Fibroblast of pulmonary artery (primary cell): ENCODE measurements around the gene DNMT3A.

Experiments used
- DNase-seq: peaks from one replicate; pipeline ENCODE4 v3.0.0-alpha.2; 2010; ENCODE audit warnings: low read depth
- H3K4me3 ChIP-seq: replicated peaks from 2 replicates; pipeline ENCODE4 v1.5.1; 2011; ENCODE audit warnings: low read depth, mild to moderate bottlenecking, control low read depth, low read length, moderate library complexity
- CTCF ChIP-seq: IDR thresholded peaks from 2 replicates; pipeline ENCODE4 v1.5.1; 2011; ENCODE audit warnings: mild to moderate bottlenecking, control low read depth, low read length, inconsistent platforms; ENCODE audit errors: missing control alignments

Gene DNMT3A

GRCh38 chr2:25377822-25378421 lies 36.2 kb upstream of the DNMT3A start:
- H3K4me3 ChIP-seq: no peak overlapping the region
- no peak for TF ChIP-seq CTCF
- no peak for DNase-seq

DNA sequence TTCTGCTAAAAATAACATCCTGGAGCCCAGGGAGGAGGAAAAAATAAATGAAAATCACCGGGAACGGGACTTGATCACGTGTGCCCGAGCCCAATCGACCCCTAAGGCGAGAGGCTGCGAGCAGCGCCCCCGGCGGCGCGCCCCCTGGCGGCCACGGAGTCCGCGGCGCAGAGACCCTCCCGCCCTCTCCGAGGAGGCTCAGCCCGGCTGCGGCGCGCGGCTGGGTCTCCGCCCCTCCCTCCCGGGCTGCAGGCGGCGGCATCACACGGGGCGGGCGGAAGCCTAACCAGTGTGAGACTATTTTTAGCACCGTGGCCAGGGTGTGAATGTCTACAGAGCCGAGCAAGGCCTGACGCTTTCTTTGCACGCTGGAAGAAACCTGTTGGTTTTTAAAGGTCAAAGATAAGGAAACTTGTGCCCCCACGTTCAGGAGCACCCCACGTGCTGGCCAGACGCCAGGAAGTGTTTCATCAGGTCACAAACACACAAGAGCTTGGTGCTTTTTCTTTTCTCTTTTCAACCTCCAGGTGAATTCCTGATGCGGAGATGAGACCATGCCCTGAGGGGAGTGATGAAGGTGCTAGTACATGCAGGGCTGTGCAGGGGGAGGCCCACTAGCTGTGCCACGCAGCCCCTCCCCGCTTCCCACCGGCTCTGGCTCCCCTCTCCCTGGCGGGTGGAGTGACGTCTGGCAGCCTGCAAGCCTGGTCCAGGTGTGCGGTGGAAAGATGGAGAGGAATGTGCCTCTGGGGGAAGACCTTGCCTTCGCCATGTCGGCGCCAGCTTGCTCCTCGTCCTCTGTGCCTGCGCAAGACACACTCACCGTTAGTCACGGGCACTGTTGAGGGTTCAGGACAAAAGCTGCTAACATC lies 35.3 kb upstream of the DNMT3A start:
- H3K4me3 ChIP-seq: peak overlapping the region; percentile 36
- TF ChIP-seq CTCF: peak; percentile 41
- DNase-seq: peak; percentile 81

- TF ChIP-seq CTCF: no peak
- DNase-seq: no peak
- no peak overlapping the region for H3K4me3 ChIP-seq
Measured at GRCh38 chr2:25375989-25376545, 34.3 kb upstream of the DNMT3A start.

DNA sequence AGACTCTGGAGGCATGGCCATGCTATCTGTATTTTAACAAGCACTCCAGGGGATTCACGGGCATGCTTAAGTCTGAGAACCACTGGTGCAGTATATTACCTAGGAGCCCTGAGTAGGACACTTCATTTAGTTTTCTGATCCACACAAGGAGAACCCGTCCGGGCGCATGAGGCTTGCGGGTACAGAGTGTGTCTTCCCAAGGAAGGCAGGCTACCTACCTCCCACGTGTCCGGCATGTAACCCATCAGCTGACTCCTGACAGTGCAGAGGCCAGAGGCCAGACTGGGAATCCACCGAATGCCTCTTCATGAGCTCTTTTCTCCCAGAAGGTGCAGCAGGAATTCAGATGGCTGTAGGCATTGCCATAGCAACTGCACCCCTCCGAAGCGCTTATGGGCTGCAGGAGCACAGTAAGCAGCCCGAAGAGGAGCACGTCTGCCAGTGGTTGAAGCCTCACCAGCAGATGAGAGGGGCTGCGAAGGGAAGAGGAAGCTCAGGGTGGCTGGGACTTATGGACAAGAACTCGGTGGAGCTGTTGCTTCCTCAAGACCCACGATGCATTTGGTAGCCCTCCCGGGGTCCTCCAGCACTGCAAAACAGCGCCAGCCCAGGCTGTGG lies 33.8 kb upstream of the DNMT3A start:
- no peak for TF ChIP-seq CTCF
- no peak overlapping the region for H3K4me3 ChIP-seq
- no peak for DNase-seq

DNA sequence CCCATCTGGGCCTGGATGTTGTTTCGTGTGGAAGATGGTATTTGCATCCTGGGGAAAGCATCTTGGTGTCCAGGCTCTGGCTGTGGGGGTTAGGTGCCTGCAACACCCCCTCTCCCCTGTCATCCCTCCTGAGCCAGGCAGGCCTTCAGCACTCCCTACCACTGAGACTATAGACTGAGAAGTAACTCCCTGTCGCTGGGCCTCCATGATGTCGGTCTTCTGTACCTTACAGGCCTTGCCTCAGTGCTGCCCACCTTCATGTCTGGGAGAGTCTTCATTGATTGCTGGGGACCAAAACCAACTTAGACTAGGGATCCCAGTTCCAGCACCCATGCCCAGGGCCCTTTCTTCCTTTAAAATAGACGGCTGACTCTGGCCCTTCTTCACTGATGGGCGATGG lies 33.1 kb upstream of the DNMT3A start:
- DNase-seq: no peak
- no peak overlapping the region for H3K4me3 ChIP-seq
- TF ChIP-seq CTCF: no peak

DNA sequence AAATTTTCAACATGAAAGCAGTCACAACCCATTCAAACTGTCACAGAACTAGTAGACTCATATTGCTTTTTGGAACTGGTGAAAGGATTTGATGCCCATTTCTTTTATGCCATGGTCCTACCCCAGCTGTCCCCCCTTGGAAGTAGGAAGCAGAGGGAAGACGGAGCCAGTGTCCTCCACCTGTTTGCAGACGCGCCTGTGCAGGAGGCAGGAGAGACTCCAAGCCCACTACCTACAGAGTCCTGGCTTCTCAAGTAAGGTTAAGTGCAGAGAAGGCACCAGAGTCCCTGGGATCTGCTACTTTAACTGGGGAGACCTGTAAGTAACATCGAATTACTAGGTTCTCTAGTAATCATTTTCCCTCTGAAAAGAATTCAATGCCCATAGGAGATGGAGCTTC lies 32.7 kb upstream of the DNMT3A start:
- TF ChIP-seq CTCF: no peak
- no peak overlapping the region for H3K4me3 ChIP-seq
- DNase-seq: no peak
